Nephron (organoid): ENCODE data around the gene NDUFB3.
"Not testable (repeated sequence)": the region's sequence is repeated elsewhere in the genome, so short reads cannot be mapped to it uniquely, and the experiment has no call there.

Experiments
- H3K27ac Mint-ChIP-seq, 3 experiments: 2 replicates each; pipeline ENCODE4 v1.8.0; 2020; ENCODE audit warnings: mixed read lengths in 3 of 3, mild to moderate bottlenecking in 2 of 3, moderate library complexity in 1 of 3
- H3K27me3 Mint-ChIP-seq: 2 replicates; pipeline ENCODE4 v1.8.0; 2021; ENCODE audit warnings: low read depth, mild to moderate bottlenecking, moderate library complexity, mixed read lengths
- H3K36me3 Mint-ChIP-seq: 2 replicates; pipeline ENCODE4 v1.8.0; 2020; ENCODE audit warnings: low read depth, mixed read lengths
- H3K4me1 Mint-ChIP-seq: 2 replicates; pipeline ENCODE4 v1.8.0; 2020; ENCODE audit warnings: mixed read lengths
- H3K4me3 Mint-ChIP-seq, 3 experiments: 2 replicates each; pipeline ENCODE4 v1.8.0; 2020; ENCODE audit warnings: mild to moderate bottlenecking in 3 of 3, mixed read lengths in 3 of 3, moderate library complexity in 2 of 3
- H3K9me3 Mint-ChIP-seq: 2 replicates; pipeline ENCODE4 v1.8.0; 2020; ENCODE audit warnings: mixed read lengths
- TF ChIP-seq, protein P1 (sequence below), 3 experiments: fragments of 200-600 bp; sonication (generic); IDR thresholded peaks; one replicate each; pipeline ENCODE4 v1.5.0; 2021; ENCODE audit warnings: antibody characterized with exemption in 3 of 3; ENCODE audit not compliant: unreplicated experiment in 3 of 3

Gene NDUFB3

GRCh38 chr2:201071479-201072200, at the start of gene NDUFB3, which contains the start of gene HYCC2:
Gene NDUFB3 (plus strand): TSS chr2:201072001. CDS start chr2:201078883, 6,882 bp downstream.
Gene HYCC2 (minus strand): TSS chr2:201071671. CDS start chr2:201024009, 47,662 bp downstream.
- no peaks in the 10 kb centered on the region for H3K9me3 Mint-ChIP-seq
- peaks cover 41% of the 10 kb centered on the region for H3K4me1 Mint-ChIP-seq
- no peaks in the 10 kb centered on the region for H3K27me3 Mint-ChIP-seq
- TF ChIP-seq, protein P1, sequence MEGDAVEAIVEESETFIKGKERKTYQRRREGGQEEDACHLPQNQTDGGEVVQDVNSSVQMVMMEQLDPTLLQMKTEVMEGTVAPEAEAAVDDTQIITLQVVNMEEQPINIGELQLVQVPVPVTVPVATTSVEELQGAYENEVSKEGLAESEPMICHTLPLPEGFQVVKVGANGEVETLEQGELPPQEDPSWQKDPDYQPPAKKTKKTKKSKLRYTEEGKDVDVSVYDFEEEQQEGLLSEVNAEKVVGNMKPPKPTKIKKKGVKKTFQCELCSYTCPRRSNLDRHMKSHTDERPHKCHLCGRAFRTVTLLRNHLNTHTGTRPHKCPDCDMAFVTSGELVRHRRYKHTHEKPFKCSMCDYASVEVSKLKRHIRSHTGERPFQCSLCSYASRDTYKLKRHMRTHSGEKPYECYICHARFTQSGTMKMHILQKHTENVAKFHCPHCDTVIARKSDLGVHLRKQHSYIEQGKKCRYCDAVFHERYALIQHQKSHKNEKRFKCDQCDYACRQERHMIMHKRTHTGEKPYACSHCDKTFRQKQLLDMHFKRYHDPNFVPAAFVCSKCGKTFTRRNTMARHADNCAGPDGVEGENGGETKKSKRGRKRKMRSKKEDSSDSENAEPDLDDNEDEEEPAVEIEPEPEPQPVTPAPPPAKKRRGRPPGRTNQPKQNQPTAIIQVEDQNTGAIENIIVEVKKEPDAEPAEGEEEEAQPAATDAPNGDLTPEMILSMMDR (IDR thresholded peaks at IDR 0.05; ENCODE audit: unreplicated experiment in 3 of 3): peak in 1 of 3 experiments; percentile 16
- peak within 1 kb of the TSS; percentile 92 to 97 (median 94) for H3K27ac Mint-ChIP-seq
- H3K4me3 Mint-ChIP-seq: peak within 1 kb of the TSS; percentile 94 to 100 (median 99)
- no peaks in the 10 kb centered on the region for H3K36me3 Mint-ChIP-seq

- Mint-ChIP-seq H3K36me3 (peaks cover 54% of the 10 kb centered on the region), H3K27ac (no peak overlapping the region), H3K27me3 (no peaks in the 10 kb centered on the region), H3K4me3 (no peak overlapping the region), H3K4me1 (no peaks in the 10 kb centered on the region), H3K9me3 (peaks cover 17% of the 10 kb centered on the region)
- TF ChIP-seq, protein P1 (IDR thresholded peaks at IDR 0.05; ENCODE audit: unreplicated experiment in 3 of 3): no peak
Observed at GRCh38 chr2:201024518-201024917, 47.3 kb upstream of the NDUFB3 start.

DNA sequence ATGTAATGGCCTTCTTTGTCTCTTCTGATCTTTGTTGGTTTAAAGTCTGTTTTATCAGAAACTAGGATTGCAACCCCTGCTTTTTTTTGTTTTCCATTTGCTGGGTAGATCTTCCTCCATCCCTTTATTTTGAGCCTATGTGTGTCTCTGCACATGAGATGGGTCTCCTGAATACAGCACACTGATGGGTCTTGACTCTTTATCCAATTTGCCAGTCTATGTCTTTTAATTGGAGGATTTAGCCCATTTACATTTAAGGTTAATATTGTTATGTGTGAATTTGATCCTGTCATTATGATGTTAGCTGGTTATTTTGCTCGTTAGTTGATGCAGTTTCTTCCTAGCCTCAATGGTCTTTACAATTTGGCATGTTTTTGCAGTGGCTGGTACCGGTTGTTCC, 37.4 kb upstream of the NDUFB3 start:
- H3K4me3 Mint-ChIP-seq, H3K27me3 Mint-ChIP-seq, H3K4me1 Mint-ChIP-seq, H3K27ac Mint-ChIP-seq: not testable (repeated sequence)
- Mint-ChIP-seq H3K9me3 (peaks cover 24% of the 10 kb centered on the region), H3K36me3 (peaks cover 61% of the 10 kb centered on the region)

GRCh38 chr2:201038361-201038760, 33.4 kb upstream of the NDUFB3 start:
- H3K4me3 Mint-ChIP-seq, H3K27ac Mint-ChIP-seq, H3K4me1 Mint-ChIP-seq, H3K27me3 Mint-ChIP-seq: not testable (repeated sequence)
- peaks cover 62% of the 10 kb centered on the region for H3K36me3 Mint-ChIP-seq
- peaks cover 22% of the 10 kb centered on the region for H3K9me3 Mint-ChIP-seq

DNA sequence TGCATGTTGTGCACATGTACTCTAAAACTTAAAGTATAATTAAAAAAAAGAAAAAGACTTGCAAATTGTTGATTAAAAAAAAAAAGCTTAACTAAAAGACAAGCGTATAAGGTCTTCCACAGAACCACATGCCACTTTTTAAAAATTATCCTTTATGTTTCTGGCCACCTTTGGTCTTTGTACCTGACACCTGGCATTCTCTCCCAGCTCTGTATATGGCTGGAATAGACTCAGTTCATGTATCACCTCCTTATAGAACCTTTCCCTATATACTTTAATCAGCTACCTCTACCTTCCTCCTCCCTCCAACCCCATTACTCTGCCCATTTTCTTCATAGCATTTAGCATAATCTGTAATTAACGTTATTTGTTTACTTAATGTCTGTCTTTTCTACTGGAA, 32.9 kb upstream of the NDUFB3 start:
- H3K9me3 Mint-ChIP-seq: peaks cover 22% of the 10 kb centered on the region
- H3K27ac Mint-ChIP-seq: no peak overlapping the region
- H3K4me3 Mint-ChIP-seq: no peak overlapping the region
- H3K36me3 Mint-ChIP-seq: peaks cover 64% of the 10 kb centered on the region
- TF ChIP-seq, protein P1 (IDR thresholded peaks at IDR 0.05; ENCODE audit: unreplicated experiment in 3 of 3): no peak
- H3K27me3 Mint-ChIP-seq: no peaks in the 10 kb centered on the region
- no peaks in the 10 kb centered on the region for H3K4me1 Mint-ChIP-seq

GRCh38 chr2:201040867-201041628, 30.8 kb upstream of the NDUFB3 start:
- Mint-ChIP-seq H3K27me3 (no peaks in the 10 kb centered on the region), H3K4me3 (no peak overlapping the region), H3K27ac (no peak overlapping the region), H3K9me3 (peaks cover 10% of the 10 kb centered on the region), H3K36me3 (peaks cover 55% of the 10 kb centered on the region), H3K4me1 (no peaks in the 10 kb centered on the region)
- TF ChIP-seq, protein P1 (IDR thresholded peaks at IDR 0.05; ENCODE audit: unreplicated experiment in 3 of 3): no peak

DNA sequence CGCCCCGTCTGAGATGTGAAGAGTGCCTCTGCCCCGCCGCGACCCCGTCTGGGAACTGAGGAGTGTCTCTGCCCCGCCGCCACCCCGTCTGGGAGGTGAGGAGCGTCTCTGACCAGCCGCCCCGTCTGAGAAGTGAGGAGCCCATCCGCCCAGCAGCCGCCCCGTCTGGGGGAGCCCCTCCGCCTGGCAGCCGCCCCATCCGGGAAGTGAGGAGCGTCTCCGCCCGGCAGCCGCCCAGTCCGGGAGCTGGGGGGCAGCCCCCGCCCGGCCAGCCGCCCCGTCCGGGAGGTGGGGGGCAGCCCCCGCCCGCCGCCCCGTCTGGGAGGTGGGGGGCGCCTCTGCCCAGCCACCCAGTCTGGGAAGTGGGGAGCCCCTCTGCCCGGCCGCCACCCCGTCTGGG, 29.4 kb upstream of the NDUFB3 start:
- H3K27me3 Mint-ChIP-seq, H3K4me3 Mint-ChIP-seq, H3K4me1 Mint-ChIP-seq: not testable (repeated sequence)
- Mint-ChIP-seq H3K27ac (peak overlapping the region in 1 of 3 experiments; percentile 86), H3K9me3 (peaks cover 14% of the 10 kb centered on the region), H3K36me3 (peaks cover 61% of the 10 kb centered on the region)

DNA sequence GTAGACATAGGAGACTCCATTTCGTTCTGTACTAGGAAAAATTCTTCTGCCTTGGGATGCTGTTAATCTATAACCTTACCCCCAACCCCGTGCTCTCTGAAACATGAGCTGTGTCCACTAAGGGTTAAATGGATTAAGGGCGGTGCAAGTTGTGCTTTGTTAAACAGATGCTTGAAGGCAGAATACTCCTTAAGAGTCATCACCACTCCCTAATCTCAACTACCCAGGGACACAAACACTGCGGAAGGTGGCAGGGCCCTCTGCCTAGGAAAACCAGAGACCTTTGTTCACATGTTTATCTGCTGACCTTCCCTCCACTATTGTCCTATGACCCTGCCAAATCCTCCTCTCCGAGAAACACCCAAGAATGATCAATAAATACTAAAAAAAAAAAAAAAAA, 28.8 kb upstream of the NDUFB3 start:
- not testable (repeated sequence) for H3K4me3 Mint-ChIP-seq, H3K27me3 Mint-ChIP-seq, H3K4me1 Mint-ChIP-seq
- H3K27ac Mint-ChIP-seq: peak overlapping the region in 1 of 3 experiments; percentile 86
- H3K36me3 Mint-ChIP-seq: peaks cover 64% of the 10 kb centered on the region
- H3K9me3 Mint-ChIP-seq: peaks cover 18% of the 10 kb centered on the region
